HepG2 (cell line): Measurements from ENCODE around the gene IKZF2. TPM values are rescaled to one million over a fixed set of nuclear protein-coding genes. Genes with fewer than 3 reads are reported as not detected.

Experiments used
- ATAC-seq: fragments of 200-7000 bp; cut with Tn5 transposase; 3 replicates; pipeline ENCODE4 v1.9.1; 2020; ENCODE audit warnings: mild to moderate bottlenecking, moderate library complexity
- BruUV-seq: library from RNA; stranded (reverse); fragments of 400-500 nt; replicated peaks from 2 replicates; lab custom pipeline; 2021; lab: Mats Ljungman, UMichigan
- CTCF ChIA-PET: fragments of 300-600 bp; formaldehyde crosslinking; extraction: SDS; loops from one replicate; lab custom pipeline; 2021; ENCODE audit warnings: low total read pairs, inconsistent platforms, low intra/inter-chr PET ratio; lab: Yijun Ruan, JAX
- POLR2A ChIA-PET: fragments of 350-600 bp; sonication (Branson Sonifier 250); formaldehyde crosslinking; loops from one replicate; lab custom pipeline; 2020; ENCODE audit warnings: antibody characterized with exemption, inconsistent platforms; lab: Yijun Ruan, JAX
- DNase-seq: peaks from one replicate; pipeline ENCODE4 v3.0.0-alpha.2; 2015; ENCODE audit warnings: low spot score
- FAIRE-seq: peaks from 3 replicates; lab custom pipeline; 2011; peaks lifted over from hg19 to GRCh38; lab: Jason Lieb, UNC
- H2AFZ ChIP-seq: one replicate; pipeline ENCODE4 v1.6.1; 2011; ENCODE audit warnings: low read length, inconsistent platforms
- H3K27ac ChIP-seq: fragments of 300-600 bp; 3 replicates; pipeline ENCODE4 v1.8.0; 2011; ENCODE audit warnings: mixed run types, mild to moderate bottlenecking, mixed read lengths, low read length, inconsistent platforms; ENCODE audit not compliant: insufficient read depth; ENCODE audit errors: extremely low read length
- H3K27me3 ChIP-seq, 2 experiments: fragments of 200-600 bp in 1 of 2; 2 replicates in 1 of 2; 3 replicates in 1 of 2; pipeline versions ENCODE4 v1.6.0 to v1.8.0; 2011; ENCODE audit warnings: low read length in 2 of 2, mild to moderate bottlenecking in 2 of 2, moderate library complexity in 2 of 2, inconsistent platforms in 1 of 2; ENCODE audit not compliant: insufficient read depth in 2 of 2, control insufficient read depth in 1 of 2
- H3K36me3 ChIP-seq, 2 experiments: fragments of 200-600 bp in 1 of 2; replicated peaks in 1 of 2; 2 replicates in 1 of 2; 3 replicates in 1 of 2; pipeline versions ENCODE4 v1.5.1 to v1.8.0; 2011; ENCODE audit warnings: low read length in 2 of 2, inconsistent platforms in 1 of 2; ENCODE audit not compliant: insufficient read depth in 2 of 2, control insufficient read depth in 1 of 2
- H3K4me1 ChIP-seq: 2 replicates; pipeline ENCODE4 v1.5.1; 2012; ENCODE audit warnings: low read length, inconsistent platforms; ENCODE audit not compliant: insufficient read depth
- H3K4me2 ChIP-seq: 2 replicates; pipeline ENCODE4 v1.6.0; 2011; ENCODE audit warnings: low read depth, low read length, inconsistent platforms
- H3K4me3 ChIP-seq, 3 experiments: fragments of 200-600 bp in 1 of 3; sonication (generic), shearing (Covaris generic) in 1 of 3; replicated peaks in 1 of 3; 2 replicates each; pipeline ENCODE4 v1.5.1; 2011 to 2016; ENCODE audit warnings: low read length in 3 of 3, inconsistent platforms in 2 of 3, low read depth in 2 of 3, mild to moderate bottlenecking in 2 of 3, control low read depth in 1 of 3, mixed read lengths in 1 of 3; ENCODE audit not compliant: insufficient read depth in 1 of 3
- H3K79me2 ChIP-seq: one replicate; pipeline ENCODE4 v1.6.1; 2011; ENCODE audit warnings: low read length, inconsistent platforms; ENCODE audit not compliant: insufficient read depth
- H3K9ac ChIP-seq: 2 replicates; pipeline ENCODE4 v1.6.0; 2011; ENCODE audit warnings: mild to moderate bottlenecking, low read depth, low read length, inconsistent platforms; ENCODE audit not compliant: insufficient read depth
- H3K9me3 ChIP-seq: 2 replicates; pipeline ENCODE4 v1.5.1; 2012; ENCODE audit warnings: mild to moderate bottlenecking, low read length
- H4K20me1 ChIP-seq: 2 replicates; pipeline ENCODE4 v1.6.0; 2011; ENCODE audit warnings: inconsistent platforms, mild to moderate bottlenecking, low read length, moderate library complexity; ENCODE audit not compliant: insufficient read depth
- ELF3 ChIP-seq: IDR thresholded peaks from 2 replicates; pipeline ENCODE4 v1.6.1; 2016; ENCODE audit warnings: missing genetic modification reagents, missing compliant biosample characterization
- MYNN ChIP-seq: sonication (generic); formaldehyde crosslinking; IDR thresholded peaks from 2 replicates; pipeline ENCODE4 v1.4.0; 2020; ENCODE audit warnings: mild to moderate bottlenecking, low read depth, missing genetic modification reagents
- POLR2AphosphoS2 ChIP-seq: IDR thresholded peaks from 2 replicates; pipeline ENCODE4 v1.6.1; 2011; ENCODE audit warnings: low read depth, low read length, improper control_type of control experiment
- RORA ChIP-seq: sonication (generic); formaldehyde crosslinking; IDR thresholded peaks from 2 replicates; pipeline ENCODE4 v1.5.0; 2020; ENCODE audit warnings: mild to moderate bottlenecking, missing genetic modification reagents, moderate library complexity
- ZFP36 ChIP-seq: fragments of 150-350 bp; IDR thresholded peaks from 2 replicates; pipeline ENCODE4 v1.6.1; 2018; ENCODE audit warnings: borderline replicate concordance, low read length, low read depth; ENCODE audit not compliant: partially characterized antibody
- ZNF543 ChIP-seq: sonication (generic); formaldehyde crosslinking; IDR thresholded peaks from 2 replicates; pipeline ENCODE4 v1.4.0; 2020; ENCODE audit warnings: mild to moderate bottlenecking, missing genetic modification reagents
- ZNF75D ChIP-seq: sonication (generic); formaldehyde crosslinking; IDR thresholded peaks from 2 replicates; pipeline ENCODE4 v1.8.1; 2023; ENCODE audit warnings: missing genetic modification reagents, mild to moderate bottlenecking, borderline replicate concordance
- ZZZ3 ChIP-seq: sonication (generic); formaldehyde crosslinking; IDR thresholded peaks from 2 replicates; pipeline ENCODE4 v1.4.0; 2020; ENCODE audit warnings: missing genetic modification reagents, mild to moderate bottlenecking, borderline replicate concordance
- WGBS: methylation state at CpG from one replicate; pipeline ENCODE4 v1.1.6; 2017; ENCODE audit warnings: low lambda C conversion rate; 5-methylcytosine and 5-hydroxymethylcytosine counted together
- in situ Hi-C: cut with HindIII; loops from 2 replicates; pipeline ENCODE4 v1.10.0; 2017; ENCODE audit warnings: low pct_unique_long_range_greater_than_20kb; ENCODE audit not compliant: extremely low pct_ligation_motif_present
- intact Hi-C: fragments of 100-400 bp; cut with micrococcal nuclease; formaldehyde crosslinking; loops from one replicate; pipeline ENCODE4 v1.10.0; 2022; ENCODE audit not compliant: unreplicated experiment
- polyA plus RNA-seq, 8 experiments: library from polyadenylated mRNA; depleted of rRNA in 3 of 8; stranded (reverse) in 7 of 8; unstranded in 1 of 8; fragments of >200 nt; fragmentation: Illumina TruSeq in 4 of 8; extraction: Trizol in 4 of 8; gene quantifications; 2 replicates each; pipeline versions ENCODE4 v1.2.1 to v1.2.3, GENCODE V29; 2011 to 2016; ENCODE audit warnings: low read depth in 4 of 8, missing spikeins in 1 of 8, mixed read lengths in 1 of 8; ENCODE audit not compliant: insufficient read depth in 1 of 8
- total RNA-seq, 5 experiments: library from RNA; depleted of rRNA; stranded (reverse); fragments of >200 nt; fragmentation: Illumina TruSeq; extraction: Trizol; gene quantifications; 2 replicates each; pipeline ENCODE4 v1.2.3, GENCODE V29; 2016; ENCODE audit warnings: low read depth in 1 of 5
- TF ChIP-seq, protein P1 (sequence below): sonication (generic); formaldehyde crosslinking; IDR thresholded peaks from 2 replicates; pipeline ENCODE4 v1.5.0; 2020; ENCODE audit warnings: missing genetic modification reagents, mild to moderate bottlenecking, borderline replicate concordance
- TF ChIP-seq, protein P2 (sequence below): sonication (generic); formaldehyde crosslinking; IDR thresholded peaks from 2 replicates; pipeline ENCODE4 v1.8.0; 2022; ENCODE audit warnings: mild to moderate bottlenecking, missing genetic modification reagents; ENCODE audit not compliant: insufficient replicate concordance
- TF ChIP-seq, protein P3 (sequence below): sonication (generic); formaldehyde crosslinking; IDR thresholded peaks from 2 replicates; pipeline ENCODE4 v1.8.0; 2022; ENCODE audit warnings: missing genetic modification reagents, mild to moderate bottlenecking, borderline replicate concordance
- TF ChIP-seq, protein P4 (sequence below): sonication (generic); formaldehyde crosslinking; IDR thresholded peaks from 2 replicates; pipeline ENCODE4 v1.8.0; 2022; ENCODE audit warnings: mild to moderate bottlenecking, missing genetic modification reagents, moderate library complexity
- TF ChIP-seq, protein P5 (sequence below): IDR thresholded peaks from 2 replicates; pipeline ENCODE4 v1.6.1; 2016; ENCODE audit warnings: missing biosample characterization, missing genetic modification reagents, low read depth
- TF ChIP-seq, protein P6 (sequence below): sonication (generic); formaldehyde crosslinking; conservative IDR thresholded peaks from 2 replicates; pipeline ENCODE4 v1.5.0; 2020; ENCODE audit warnings: missing genetic modification reagents

IKZF2 gene
- total and polyA plus RNA-seq, 2 of the 13 experiments (the other 11 are each of a cell fraction or from before 2014, with no cell fraction given) = 0.18 to 0.86 TPM

DNA sequence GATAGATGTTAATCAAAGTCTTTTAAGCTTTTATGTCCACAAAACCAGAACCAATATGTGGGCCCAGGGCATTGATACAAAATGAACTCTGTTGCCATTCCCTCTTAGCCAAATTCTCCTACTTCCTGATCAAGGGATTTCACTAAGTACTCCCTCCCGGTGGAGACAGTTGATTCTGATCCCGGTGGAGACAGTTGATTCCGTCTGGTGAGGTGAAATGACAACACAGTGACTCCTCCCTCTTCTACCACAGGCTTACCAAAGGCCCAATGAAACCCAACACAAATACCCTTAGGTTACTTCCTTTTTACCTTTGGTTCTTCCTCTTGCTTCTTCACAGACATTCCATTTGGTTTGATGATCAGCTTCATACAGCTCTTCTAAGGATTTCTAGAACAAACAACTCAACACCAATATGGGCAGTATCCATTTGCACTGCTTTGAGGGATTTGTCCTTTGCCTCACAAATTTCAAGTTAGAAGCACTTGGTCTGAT lies 153.8 kb downstream of the IKZF2 start (continued):
- TF ChIP-seq, protein P1, sequence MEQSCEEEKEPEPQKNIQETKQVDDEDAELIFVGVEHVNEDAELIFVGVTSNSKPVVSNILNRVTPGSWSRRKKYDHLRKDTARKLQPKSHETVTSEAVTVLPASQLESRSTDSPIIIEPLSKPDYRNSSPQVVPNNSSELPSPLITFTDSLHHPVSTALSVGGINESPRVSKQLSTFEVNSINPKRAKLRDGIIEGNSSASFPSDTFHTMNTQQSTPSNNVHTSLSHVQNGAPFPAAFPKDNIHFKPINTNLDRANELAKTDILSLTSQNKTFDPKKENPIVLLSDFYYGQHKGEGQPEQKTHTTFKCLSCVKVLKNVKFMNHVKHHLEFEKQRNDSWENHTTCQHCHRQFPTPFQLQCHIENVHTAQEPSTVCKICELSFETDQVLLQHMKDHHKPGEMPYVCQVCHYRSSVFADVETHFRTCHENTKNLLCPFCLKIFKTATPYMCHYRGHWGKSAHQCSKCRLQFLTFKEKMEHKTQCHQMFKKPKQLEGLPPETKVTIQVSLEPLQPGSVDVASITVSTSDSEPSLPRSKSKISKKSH (CRISPR knock-in tag) = no peak
- no peak for TF ChIP-seq ELF3 (CRISPR knock-in tag)

DNA sequence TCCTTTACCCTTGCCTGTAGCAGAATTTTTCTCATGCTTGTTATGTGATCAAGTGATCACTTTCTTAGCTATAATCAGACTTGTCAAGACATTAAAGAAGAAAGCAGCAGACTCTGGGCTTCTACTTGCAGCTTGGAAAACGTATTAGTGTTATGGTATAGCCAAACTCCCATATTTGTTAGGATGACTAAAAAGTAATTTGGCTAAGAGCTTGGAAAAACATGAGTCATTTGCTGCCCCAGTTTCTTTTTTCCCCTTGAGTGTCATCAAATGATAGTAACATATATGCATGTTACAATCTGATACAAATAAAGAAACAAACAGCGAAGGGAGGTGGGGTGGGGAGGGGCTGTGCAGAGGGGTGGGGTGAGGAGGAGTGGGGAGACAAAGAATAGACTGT lies 155.5 kb downstream of the IKZF2 start:
- H3K4me3 ChIP-seq = no peak overlapping the region
- H3K4me1 ChIP-seq = no peaks in the 10 kb centered on the region
- no peak overlapping the region for H3K4me2 ChIP-seq
- no peaks in the 10 kb centered on the region for H3K79me2 ChIP-seq
- ATAC-seq (no peak), DNase-seq (no peak), FAIRE-seq (no peak)
- BruUV-seq = no TSS peak
- ChIA-PET CTCF (no interaction called here), POLR2A (no interaction called here)
- H3K36me3 ChIP-seq = no peaks in the 10 kb centered on the region
- no peak overlapping the region for H2AFZ ChIP-seq
- H3K27me3 ChIP-seq = no peaks in the 10 kb centered on the region
- 0% methylated on average over 2 of the region's 2 CpGs for WGBS
- intact Hi-C loops (no loop called here), in situ Hi-C loops (no loop called here)
- H3K27ac ChIP-seq = no peak overlapping the region
- H3K9me3 ChIP-seq = no peaks in the 10 kb centered on the region
- H3K9ac ChIP-seq = no peak overlapping the region
- no peaks in the 10 kb centered on the region for H4K20me1 ChIP-seq
- TF ChIP-seq ZNF75D (CRISPR knock-in tag) (no peak), MYNN (no peak), ZNF543 (CRISPR knock-in tag) (no peak), ZFP36 (no peak), POLR2AphosphoS2 (no peak), RORA (no peak), ZZZ3 (no peak)
- TF ChIP-seq, protein P2, sequence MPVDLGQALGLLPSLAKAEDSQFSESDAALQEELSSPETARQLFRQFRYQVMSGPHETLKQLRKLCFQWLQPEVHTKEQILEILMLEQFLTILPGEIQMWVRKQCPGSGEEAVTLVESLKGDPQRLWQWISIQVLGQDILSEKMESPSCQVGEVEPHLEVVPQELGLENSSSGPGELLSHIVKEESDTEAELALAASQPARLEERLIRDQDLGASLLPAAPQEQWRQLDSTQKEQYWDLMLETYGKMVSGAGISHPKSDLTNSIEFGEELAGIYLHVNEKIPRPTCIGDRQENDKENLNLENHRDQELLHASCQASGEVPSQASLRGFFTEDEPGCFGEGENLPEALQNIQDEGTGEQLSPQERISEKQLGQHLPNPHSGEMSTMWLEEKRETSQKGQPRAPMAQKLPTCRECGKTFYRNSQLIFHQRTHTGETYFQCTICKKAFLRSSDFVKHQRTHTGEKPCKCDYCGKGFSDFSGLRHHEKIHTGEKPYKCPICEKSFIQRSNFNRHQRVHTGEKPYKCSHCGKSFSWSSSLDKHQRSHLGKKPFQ = no peak
- TF ChIP-seq, protein P3, sequence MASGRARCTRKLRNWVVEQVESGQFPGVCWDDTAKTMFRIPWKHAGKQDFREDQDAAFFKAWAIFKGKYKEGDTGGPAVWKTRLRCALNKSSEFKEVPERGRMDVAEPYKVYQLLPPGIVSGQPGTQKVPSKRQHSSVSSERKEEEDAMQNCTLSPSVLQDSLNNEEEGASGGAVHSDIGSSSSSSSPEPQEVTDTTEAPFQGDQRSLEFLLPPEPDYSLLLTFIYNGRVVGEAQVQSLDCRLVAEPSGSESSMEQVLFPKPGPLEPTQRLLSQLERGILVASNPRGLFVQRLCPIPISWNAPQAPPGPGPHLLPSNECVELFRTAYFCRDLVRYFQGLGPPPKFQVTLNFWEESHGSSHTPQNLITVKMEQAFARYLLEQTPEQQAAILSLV (CRISPR knock-in tag) = no peak
- TF ChIP-seq, protein P4, sequence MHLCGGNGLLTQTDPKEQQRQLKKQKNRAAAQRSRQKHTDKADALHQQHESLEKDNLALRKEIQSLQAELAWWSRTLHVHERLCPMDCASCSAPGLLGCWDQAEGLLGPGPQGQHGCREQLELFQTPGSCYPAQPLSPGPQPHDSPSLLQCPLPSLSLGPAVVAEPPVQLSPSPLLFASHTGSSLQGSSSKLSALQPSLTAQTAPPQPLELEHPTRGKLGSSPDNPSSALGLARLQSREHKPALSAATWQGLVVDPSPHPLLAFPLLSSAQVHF (CRISPR knock-in tag) = no peak
- TF ChIP-seq, protein P5, sequence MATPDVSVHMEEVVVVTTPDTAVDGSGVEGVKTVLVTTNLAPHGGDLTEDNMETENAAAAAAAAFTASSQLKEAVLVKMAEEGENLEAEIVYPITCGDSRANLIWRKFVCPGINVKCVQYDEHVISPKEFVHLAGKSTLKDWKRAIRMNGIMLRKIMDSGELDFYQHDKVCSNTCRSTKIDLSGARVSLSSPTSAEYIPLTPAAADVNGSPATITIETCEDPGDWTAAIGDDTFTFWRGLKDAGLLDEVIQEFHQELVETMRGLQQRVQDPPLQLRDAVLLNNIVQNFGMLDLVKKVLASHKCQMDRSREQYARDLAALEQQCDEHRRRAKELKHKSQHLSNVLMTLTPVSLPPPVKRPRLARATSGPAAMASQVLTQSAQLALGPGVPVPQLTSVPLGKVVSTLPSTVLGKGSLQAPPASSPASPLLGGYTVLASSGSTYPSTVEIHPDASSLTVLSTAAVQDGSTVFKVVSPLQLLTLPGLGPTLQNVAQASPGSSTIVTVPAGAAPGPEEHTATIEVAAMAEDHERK = no peak
- TF ChIP-seq, protein P6, sequence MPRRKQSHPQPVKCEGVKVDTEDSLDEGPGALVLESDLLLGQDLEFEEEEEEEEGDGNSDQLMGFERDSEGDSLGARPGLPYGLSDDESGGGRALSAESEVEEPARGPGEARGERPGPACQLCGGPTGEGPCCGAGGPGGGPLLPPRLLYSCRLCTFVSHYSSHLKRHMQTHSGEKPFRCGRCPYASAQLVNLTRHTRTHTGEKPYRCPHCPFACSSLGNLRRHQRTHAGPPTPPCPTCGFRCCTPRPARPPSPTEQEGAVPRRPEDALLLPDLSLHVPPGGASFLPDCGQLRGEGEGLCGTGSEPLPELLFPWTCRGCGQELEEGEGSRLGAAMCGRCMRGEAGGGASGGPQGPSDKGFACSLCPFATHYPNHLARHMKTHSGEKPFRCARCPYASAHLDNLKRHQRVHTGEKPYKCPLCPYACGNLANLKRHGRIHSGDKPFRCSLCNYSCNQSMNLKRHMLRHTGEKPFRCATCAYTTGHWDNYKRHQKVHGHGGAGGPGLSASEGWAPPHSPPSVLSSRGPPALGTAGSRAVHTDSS = no peak
